ENCODE results near the gene ZNF454.

The ZNF454 gene

DNA sequence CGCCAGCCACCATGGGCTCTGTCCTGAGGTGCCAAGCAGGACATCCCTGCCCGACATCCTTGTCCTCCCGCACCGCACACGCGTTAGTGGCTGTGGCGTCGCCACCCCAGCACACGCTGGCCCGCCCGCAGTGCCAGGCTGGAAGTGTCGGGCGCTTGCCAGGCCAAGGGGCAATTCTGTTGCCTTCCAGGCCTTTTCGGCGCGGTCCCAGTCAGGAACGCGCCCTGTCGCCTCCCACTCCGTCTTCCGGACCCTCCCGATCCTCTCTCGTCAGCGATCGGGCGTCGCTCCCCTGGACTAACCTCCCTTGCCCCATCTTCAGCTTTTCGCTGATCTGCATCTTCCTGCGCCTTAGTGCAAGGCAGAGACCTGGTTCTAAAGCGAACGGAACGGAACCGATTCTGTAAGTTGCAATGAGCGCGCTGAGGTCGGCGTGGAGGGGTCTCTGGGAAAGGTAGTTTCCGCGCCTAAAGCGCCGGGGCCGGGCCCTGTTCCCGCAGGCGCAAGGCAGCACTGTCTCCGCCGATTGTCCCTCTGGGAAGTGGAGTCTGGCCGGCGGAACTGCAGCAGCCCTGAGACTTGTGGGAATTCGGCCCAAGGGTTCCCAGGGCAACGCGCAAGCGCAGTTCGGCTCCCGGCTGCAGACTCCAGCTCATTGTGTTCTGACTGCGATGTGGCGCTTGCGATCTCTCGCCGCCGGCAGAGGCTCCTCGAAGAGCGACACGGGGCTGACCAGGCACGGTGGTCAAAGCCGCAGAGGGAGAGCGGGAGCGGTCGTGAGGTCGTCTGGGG lies at the start of gene ZNF454:
Gene ZNF454 (plus strand): TSS at position 630 of the 792 bp plus-strand sequence. CDS start 1,594 bp downstream, outside the sequence.
- DNase-seq (ENCODE audit: low read depth), result no peak

DNA sequence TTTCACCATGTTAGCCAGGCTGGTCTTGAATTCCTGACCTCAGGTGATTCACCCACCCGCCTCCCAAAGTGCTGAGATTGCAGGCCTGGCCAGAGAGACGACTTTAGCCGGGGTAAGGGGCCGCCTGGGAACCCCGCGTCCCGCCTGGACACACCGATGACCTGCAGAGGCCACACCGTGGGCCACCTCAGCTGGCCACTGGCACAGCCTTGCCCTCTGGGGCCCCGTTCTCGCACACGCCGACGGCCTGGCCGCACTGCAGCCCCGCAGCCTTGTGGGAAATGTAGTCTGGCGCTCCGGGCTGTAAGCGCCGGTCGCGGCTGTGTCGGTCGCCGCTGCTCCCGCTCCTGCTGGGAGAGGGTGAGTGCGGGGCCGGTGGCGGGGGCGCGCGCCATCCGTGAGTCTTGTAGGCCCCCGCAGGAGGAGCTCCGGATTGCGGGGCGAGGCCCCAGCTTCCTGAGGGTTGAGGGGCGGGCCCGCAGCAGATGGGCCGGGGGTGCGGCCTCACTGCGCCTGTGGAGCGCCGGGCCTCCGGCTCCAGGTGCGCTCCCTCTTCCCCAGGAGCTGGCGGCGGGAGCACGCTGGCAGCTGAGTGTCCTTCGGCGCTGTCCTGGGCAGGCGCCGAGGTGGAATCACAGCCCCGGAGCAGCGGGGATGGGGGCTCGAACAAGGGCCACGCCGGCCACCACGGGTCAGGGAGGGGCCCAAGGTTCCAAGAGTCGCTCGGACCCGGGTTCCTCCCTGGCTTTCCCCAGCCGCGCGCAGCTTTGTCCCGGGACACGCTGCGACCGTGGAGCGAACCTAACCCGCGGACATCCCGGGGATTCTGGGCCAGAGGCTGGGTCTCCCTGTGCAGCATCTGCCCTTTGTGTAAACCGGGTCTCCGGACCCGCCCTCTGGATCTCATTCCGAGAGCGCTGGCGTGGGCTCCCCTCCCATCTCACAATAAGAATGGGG lies 45.1 kb upstream of the ZNF454 start, which contains the start of gene ZFP2:
Gene ZFP2 (plus strand): TSS at position 299 of the 957 bp plus-strand sequence. CDS start 35,401 bp downstream, outside the sequence.
- DNase-seq (ENCODE audit: low read depth), result peak; percentile 0

- no peak for DNase-seq (ENCODE audit: low read depth)
Measured at GRCh38 chr5:178899289-178899688, 41.7 kb upstream of the ZNF454 start.

DNA sequence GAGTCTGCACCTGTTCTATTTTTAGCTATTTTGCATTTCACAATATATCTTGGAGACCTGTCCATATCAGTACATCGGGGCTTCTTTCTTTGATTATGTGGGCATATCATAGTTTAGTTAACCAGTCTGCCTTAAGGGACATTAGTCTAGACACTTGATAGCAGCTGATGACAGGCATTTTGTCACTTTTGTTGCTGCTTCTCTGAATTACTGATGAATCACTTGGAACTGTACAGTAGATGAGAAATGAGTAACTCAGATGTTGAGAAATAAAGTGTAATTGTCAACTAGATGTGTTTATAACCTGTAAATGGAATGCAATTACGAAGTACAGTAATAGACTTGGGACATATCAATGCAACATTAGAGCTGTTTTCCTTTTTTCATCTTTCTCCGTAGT lies 38.1 kb upstream of the ZNF454 start:
- DNase-seq (ENCODE audit: low read depth), result no peak

GRCh38 chr5:178931846-178932760 lies 8.9 kb upstream of the ZNF454 start:
- DNase-seq (ENCODE audit: low read depth), result no peak

GRCh38 chr5:178941361-178941760 lies 363 bp downstream of the ZNF454 start:
- DNase-seq (ENCODE audit: low read depth), result no peak

DNA sequence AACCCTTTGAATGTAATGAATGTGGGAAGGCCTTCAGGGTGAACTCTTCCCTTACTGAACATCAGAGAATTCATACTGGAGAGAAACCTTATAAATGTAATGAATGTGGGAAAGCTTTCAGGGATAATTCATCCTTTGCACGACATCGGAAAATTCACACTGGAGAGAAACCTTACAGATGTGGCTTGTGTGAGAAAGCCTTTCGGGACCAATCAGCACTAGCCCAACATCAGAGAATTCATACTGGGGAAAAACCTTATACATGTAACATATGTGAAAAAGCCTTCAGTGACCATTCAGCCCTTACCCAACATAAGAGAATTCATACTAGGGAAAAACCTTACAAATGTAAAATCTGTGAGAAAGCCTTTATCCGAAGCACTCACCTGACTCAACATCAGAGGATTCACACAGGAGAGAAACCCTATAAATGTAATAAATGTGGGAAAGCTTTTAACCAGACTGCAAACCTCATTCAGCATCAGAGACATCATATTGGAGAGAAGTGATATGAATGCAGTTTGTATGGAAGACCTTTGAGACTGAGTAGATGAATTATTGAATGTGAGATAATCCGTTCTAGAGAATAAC lies 24.6 kb downstream of the ZNF454 start:
- DNase-seq (ENCODE audit: low read depth), result no peak

DNA sequence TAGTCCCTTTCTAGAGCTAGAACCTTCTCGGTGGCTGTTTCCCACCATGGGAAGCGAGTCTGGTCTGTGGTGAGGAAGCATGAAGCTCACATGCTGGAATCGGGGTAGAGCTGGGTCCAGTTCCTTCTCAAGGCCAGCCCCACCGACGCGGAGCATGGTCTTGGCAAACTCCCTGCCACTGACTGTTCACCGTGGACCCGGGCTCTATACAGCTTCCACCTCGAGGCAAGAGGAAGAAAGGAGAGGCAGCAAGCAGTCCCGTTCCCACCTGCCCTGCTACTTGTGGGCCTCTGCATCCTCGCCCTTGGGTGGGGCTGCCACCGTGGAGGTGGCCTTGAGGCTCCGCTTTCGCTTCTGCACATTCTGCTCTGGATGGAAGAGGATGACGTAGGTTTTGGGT lies 40.4 kb downstream of the ZNF454 start:
- DNase-seq (ENCODE audit: low read depth), result no peak

- no peak for DNase-seq (ENCODE audit: low read depth)
Measured at GRCh38 chr5:178982941-178983340, 41.9 kb downstream of the ZNF454 start.

DNA sequence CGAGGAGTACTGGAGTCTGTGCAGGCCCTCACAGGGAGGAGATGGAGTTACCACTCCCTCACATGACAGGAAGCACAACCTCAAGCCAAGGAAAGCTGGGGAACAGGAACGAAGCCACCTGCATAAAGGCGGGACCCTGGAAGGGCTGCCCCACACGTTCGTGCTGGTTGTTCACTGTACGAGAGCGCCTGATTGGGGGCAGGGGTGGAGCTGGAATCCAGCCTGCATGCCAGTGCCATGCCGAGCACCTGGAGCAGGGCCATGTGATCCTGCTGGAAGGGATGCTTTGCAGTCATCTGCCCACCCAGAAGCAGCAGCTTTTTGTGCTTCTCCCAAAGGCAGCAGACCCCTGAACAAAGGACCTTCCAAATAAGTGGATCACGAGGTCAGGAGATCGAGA lies 42.7 kb downstream of the ZNF454 start:
- DNase-seq (ENCODE audit: low read depth), result no peak

DNA sequence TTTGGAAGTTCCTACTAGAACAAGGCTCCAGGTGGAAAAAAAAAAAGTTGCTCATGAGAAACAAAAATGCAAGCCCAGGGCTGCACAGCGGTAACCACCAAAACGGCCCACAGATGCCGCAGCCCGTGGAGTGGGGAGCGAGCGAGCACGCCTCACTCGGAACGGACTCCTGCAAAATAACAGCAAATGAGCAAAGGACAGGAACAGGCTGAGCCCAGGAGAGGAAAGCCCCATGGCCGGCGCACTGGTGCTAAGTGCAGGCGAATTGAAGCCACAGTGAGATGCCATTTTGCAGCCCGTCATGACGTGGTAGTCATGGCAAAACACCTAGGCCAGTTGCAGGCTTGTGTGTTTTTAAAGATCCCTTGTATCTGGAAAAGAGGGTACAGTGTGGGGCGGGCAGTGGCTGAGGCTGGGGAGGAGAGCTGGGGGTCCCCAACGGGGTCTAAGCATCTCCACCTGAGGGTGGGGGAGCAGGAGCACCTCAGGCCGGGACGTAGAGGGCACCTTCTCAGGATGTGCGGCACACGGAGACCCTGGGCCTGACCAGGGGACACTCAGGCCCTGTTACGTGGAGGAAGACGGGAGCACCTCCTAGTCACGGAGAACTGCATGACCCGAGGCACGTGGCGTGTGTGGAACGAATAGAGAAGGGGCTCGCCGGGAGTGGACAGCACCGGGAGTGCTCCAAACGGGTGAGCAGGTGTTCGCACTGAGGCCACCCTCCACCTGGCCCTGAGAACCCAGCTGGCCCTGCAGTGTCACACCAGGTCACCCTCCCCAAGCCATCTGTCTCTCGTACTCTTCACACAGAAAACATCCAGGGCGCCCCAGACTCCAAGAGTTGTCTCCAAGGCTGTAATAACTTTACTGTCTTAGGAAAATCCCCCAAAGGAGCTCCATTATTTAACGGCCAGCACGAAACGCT lies 43.4 kb downstream of the ZNF454 start:
- DNase-seq (ENCODE audit: low read depth), result no peak

DNA sequence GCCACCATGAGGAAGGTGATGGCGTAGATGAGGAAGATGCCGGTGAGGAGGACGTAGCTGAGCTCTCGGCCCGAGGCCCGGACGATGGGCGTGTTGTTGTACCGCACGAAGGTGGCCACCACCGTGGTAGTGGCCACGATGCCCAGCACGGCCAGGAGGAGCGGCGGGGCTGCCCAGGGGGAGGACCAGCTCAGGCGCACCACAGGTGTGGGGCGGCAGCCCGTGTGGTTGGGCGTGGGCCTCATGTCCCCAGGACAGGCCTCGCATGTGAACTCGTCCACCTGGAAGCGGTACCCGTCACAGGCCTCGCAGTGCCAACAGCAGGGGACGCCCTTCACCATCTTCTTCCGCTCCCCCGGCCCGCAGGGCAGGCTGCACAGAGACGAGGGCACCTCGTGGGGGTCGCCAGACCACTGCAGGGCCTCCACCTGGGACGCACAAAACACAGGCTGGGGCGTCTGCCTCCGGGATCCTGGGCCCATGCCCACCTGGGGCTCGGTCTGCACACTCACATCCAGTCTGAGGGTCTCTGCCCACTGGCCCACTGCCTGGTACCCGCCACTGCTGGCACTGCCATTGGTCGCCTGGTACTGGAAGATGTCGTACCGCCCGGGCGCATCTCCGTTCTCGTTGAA lies 45.4 kb downstream of the ZNF454 start:
- DNase-seq (ENCODE audit: low read depth), result no peak

- DNase-seq (ENCODE audit: low read depth), result no peak
Measured at GRCh38 chr5:178988436-178989220, 47.6 kb downstream of the ZNF454 start.

- no peak for DNase-seq (ENCODE audit: low read depth)
Measured at GRCh38 chr5:178989311-178989710, 48.3 kb downstream of the ZNF454 start.

DNA sequence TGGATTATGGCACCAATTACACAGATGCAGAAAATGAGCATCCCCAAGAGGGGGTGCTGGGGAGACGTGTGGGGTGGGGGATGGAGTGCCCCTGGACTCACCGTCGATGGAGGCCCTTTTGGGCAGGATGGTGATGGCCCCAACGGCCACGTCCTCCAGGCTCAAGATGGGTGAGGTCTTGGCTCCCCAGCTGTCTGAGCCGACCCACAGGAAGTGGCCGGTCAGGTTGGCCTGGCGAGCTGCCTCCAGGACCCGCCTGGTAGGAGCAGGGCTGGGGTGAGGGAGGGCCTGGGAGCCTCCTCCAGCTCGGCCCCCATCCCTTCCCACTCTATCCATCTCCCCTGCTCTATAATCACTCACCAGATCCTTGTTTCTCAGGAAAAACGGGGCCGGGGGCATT lies 49.5 kb downstream of the ZNF454 start:
- no peak for DNase-seq (ENCODE audit: low read depth)

DNA sequence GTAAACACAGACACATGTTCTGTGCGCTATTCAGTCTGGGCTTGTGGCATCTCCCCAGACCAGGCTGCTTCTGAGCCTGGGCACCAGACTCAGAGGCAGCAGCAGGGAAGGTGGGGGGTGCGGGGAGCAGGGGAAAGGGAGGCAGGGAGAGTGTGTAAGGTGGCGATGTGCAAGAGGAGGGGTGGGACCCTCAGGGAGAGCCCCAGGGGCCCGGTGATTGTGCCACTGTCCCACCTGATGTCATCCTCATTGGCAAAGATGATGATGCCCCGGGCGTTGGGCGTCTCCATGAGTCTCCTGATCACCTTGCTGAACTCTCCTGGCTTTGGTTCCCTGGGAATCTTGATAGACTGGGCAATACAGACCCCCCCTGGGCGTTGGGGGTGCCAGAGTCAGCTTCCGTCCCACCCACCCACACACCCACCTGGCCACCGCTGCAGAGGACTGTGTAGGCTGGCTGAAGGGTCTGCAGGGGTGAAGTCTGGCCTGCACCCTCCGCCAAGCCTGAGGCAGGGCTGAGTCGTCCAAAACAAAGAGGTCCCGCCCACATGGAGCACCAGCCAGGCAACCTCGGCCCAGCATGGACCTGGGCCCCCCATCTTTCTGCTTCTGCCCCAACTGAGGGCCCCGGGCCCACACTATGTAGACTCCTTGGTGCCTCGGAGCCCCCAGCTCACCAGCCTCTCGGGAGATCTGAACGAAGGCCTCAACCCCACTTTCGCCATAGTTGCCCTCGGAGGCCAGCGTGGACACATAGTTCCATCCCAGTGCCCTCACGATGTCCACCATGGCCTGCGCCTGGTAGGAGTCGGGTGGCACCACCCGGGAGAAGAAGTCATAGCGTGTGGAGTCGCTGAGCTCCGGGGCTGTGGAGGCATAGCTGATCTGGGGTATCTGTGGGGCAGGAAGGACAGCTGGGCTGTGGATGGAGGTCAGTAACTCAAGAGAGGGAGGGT lies 50.5 kb downstream of the ZNF454 start:
- no peak for DNase-seq (ENCODE audit: low read depth)

DNA sequence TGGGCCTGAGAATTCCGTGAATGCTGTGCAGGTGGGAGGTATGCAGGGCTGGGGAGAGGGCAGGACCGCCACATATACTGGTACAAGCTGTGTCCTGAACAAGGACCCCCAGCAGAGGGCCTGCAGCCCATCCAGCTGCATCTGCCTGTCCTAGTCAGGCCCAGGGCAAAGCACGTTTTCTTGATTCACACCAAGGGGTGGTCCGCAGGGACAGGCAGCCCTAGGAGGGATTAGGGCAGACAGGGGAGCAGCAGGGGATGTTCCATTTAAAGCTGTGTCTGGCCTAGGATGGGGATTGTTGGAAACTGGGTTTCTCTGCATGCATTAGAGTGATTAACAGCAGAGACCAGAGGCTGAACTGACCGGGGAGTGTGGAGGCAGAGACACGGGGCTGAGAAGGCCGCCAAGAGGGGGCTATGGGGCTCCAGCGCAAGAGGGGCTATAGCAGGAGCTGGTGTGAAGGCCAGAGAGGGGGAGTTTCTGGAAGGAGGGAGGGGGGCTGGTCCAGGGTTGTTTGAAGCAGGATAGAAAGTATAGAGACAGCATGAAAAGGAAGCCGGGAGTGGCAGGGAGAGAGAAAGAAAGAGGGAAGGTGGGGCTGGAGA lies 51.4 kb downstream of the ZNF454 start:
- no peak for DNase-seq (ENCODE audit: low read depth)
